GM12891 (cell line): ENCODE results near the gene DDX47.

Source experiments
- POLR2A ChIP-seq: IDR thresholded peaks from 2 replicates; pipeline ENCODE4 v1.6.1; 2011; ENCODE audit warnings: low read depth, low read length, control low read depth
- POLR2AphosphoS5 ChIP-seq: IDR thresholded peaks from 2 replicates; pipeline ENCODE4 v1.6.1; 2011; ENCODE audit warnings: low read depth, low read length, control low read depth
- POU2F2 ChIP-seq: IDR thresholded peaks from 2 replicates; pipeline ENCODE4 v1.6.1; 2011; ENCODE audit warnings: low read depth, mild to moderate bottlenecking, control low read depth, low read length, moderate library complexity
- SPI1 ChIP-seq: IDR thresholded peaks from 2 replicates; pipeline ENCODE4 v1.6.1; 2011; ENCODE audit warnings: low read depth, low read length, control low read depth
- TAF1 ChIP-seq: IDR thresholded peaks from 2 replicates; pipeline ENCODE4 v1.6.1; 2011; ENCODE audit warnings: low read depth, low read length, control low read depth

GRCh38 chr12:12804011-12804410 is 9.1 kb upstream of the DDX47 start:
- TF ChIP-seq POLR2A, result no peak
- no peak for TF ChIP-seq POLR2AphosphoS5
- no peak for TF ChIP-seq TAF1
- TF ChIP-seq SPI1, result no peak
- no peak for TF ChIP-seq POU2F2
